Ishikawa (cell line): ENCODE results near the gene C15orf40.

Experiments
- CEBPB ChIP-seq: IDR thresholded peaks from 2 replicates; pipeline ENCODE4 v1.6.1; 2012
- CREB1 ChIP-seq: IDR thresholded peaks from 2 replicates; pipeline ENCODE4 v1.6.1; 2012; ENCODE audit warnings: low read depth
- EGR1 ChIP-seq: IDR thresholded peaks from 2 replicates; pipeline ENCODE4 v1.6.1; 2012
- EP300 ChIP-seq: IDR thresholded peaks from 2 replicates; pipeline ENCODE4 v1.6.1; 2012; ENCODE audit warnings: borderline replicate concordance
- FOXM1 ChIP-seq: IDR thresholded peaks from 2 replicates; pipeline ENCODE4 v1.6.1; 2012; ENCODE audit warnings: low read depth, borderline replicate concordance
- NFIC ChIP-seq: IDR thresholded peaks from 2 replicates; pipeline ENCODE4 v1.6.1; 2012
- RAD21 ChIP-seq: IDR thresholded peaks from 2 replicates; pipeline ENCODE4 v1.6.1; 2012; ENCODE audit warnings: low read depth
- TAF1 ChIP-seq: IDR thresholded peaks from 2 replicates; pipeline ENCODE4 v1.6.1; 2012; ENCODE audit warnings: low read depth, mild to moderate bottlenecking
- TCF12 ChIP-seq: IDR thresholded peaks from 2 replicates; pipeline ENCODE4 v1.6.1; 2012; ENCODE audit warnings: low read depth
- TEAD4 ChIP-seq: IDR thresholded peaks from 2 replicates; pipeline ENCODE4 v1.6.1; 2012
- YY1 ChIP-seq: IDR thresholded peaks from 2 replicates; pipeline ENCODE4 v1.6.1; 2012; ENCODE audit warnings: low read depth
- ZBTB7A ChIP-seq: IDR thresholded peaks from 2 replicates; pipeline ENCODE4 v1.6.1; 2012; ENCODE audit warnings: low read depth
- TF ChIP-seq, protein P1 (sequence below): IDR thresholded peaks from 2 replicates; pipeline ENCODE4 v1.6.1; 2012
- TF ChIP-seq, protein P2 (sequence below): IDR thresholded peaks from 2 replicates; pipeline ENCODE4 v1.6.1; 2012; ENCODE audit warnings: low read depth, mild to moderate bottlenecking
- TF ChIP-seq, protein P3 (sequence below): IDR thresholded peaks from 2 replicates; pipeline ENCODE4 v1.6.1; 2012

Gene C15orf40

DNA sequence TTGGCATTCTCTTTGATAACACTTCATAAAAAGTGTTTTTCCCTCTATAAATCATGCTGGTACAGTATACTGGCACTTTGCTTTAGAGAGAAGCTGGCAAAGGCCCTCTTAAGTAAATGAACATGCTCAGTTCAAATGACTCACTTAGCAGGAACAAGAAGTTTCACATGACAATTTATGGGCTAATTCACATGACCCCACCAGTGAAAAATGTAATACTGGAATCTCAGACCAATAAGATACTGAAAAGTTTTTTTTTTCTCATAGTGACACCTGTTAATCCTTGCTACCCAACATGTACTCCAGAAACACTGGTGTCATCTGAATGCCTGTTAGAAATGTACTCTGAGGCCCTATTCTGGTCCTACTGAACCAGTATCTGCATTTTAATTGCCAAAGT is 41.7 kb upstream of the C15orf40 start:
- no peak for TF ChIP-seq CEBPB
- no peak for TF ChIP-seq ZBTB7A
- no peak for TF ChIP-seq TCF12
- no peak for TF ChIP-seq EP300
- TF ChIP-seq EGR1: no peak
- no peak for TF ChIP-seq FOXM1
- TF ChIP-seq RAD21: no peak
- no peak for TF ChIP-seq TEAD4
- TF ChIP-seq, protein P1, sequence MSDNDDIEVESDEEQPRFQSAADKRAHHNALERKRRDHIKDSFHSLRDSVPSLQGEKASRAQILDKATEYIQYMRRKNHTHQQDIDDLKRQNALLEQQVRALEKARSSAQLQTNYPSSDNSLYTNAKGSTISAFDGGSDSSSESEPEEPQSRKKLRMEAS: no peak
- TF ChIP-seq CREB1: no peak
- TF ChIP-seq, protein P2, sequence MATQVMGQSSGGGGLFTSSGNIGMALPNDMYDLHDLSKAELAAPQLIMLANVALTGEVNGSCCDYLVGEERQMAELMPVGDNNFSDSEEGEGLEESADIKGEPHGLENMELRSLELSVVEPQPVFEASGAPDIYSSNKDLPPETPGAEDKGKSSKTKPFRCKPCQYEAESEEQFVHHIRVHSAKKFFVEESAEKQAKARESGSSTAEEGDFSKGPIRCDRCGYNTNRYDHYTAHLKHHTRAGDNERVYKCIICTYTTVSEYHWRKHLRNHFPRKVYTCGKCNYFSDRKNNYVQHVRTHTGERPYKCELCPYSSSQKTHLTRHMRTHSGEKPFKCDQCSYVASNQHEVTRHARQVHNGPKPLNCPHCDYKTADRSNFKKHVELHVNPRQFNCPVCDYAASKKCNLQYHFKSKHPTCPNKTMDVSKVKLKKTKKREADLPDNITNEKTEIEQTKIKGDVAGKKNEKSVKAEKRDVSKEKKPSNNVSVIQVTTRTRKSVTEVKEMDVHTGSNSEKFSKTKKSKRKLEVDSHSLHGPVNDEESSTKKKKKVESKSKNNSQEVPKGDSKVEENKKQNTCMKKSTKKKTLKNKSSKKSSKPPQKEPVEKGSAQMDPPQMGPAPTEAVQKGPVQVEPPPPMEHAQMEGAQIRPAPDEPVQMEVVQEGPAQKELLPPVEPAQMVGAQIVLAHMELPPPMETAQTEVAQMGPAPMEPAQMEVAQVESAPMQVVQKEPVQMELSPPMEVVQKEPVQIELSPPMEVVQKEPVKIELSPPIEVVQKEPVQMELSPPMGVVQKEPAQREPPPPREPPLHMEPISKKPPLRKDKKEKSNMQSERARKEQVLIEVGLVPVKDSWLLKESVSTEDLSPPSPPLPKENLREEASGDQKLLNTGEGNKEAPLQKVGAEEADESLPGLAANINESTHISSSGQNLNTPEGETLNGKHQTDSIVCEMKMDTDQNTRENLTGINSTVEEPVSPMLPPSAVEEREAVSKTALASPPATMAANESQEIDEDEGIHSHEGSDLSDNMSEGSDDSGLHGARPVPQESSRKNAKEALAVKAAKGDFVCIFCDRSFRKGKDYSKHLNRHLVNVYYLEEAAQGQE: no peak
- TF ChIP-seq TAF1: no peak
- TF ChIP-seq, protein P3, sequence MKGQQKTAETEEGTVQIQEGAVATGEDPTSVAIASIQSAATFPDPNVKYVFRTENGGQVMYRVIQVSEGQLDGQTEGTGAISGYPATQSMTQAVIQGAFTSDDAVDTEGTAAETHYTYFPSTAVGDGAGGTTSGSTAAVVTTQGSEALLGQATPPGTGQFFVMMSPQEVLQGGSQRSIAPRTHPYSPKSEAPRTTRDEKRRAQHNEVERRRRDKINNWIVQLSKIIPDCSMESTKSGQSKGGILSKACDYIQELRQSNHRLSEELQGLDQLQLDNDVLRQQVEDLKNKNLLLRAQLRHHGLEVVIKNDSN: no peak

DNA sequence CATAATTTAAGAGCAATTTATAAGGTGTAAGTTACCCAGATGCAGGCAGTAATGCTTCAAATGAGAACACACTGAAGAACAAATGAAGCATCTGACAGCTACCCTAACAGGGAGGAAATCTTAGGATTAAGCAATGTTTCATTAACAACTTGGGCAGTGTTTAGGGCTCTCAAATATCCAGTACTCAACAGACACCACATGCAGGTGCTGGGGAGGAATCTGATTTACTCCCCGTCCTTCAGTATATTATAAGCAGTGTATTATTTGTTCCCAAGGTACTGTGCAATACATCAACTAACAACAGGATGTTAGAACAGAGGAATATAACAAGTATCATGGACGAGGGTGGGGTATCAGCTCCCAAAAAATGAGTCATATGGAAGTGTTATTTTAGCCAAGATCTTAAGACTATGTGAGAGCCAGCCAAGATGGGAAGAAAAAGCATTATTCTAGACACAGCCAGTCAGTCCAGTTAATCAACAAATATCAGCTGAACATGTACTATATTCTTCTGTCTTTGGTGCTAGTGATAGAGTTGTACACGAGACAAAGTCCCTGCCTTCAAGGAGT is 35.2 kb upstream of the C15orf40 start:
- TF ChIP-seq EGR1 (no peak), NFIC (no peak), TEAD4 (no peak), RAD21 (no peak), CREB1 (no peak), CEBPB (no peak), YY1 (no peak), TCF12 (no peak), EP300 (no peak), FOXM1 (no peak)
- TF ChIP-seq, protein P3: no peak
- TF ChIP-seq, protein P2: no peak
- TF ChIP-seq, protein P1: no peak

DNA sequence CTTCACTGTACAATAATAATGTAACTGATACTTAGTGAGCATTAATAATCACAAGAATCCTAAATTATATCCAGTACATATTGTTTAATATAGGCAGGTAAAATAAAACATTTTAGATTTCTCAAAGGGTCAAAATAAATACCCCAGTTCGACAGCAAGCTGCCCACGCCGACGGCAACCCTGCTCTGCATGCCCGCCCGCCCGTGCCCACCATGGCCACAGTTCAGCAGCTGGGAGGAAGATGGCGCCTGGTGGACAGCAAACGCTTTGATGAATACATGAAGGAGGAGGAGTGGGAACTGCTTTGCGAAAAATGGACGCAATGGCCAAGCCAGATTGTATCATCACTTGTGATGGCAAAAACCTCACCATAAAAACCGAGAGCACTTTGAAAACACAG is 32.7 kb upstream of the C15orf40 start:
- TF ChIP-seq RAD21 (no peak), EP300 (no peak), EGR1 (no peak), CEBPB (no peak), CREB1 (no peak)

DNA sequence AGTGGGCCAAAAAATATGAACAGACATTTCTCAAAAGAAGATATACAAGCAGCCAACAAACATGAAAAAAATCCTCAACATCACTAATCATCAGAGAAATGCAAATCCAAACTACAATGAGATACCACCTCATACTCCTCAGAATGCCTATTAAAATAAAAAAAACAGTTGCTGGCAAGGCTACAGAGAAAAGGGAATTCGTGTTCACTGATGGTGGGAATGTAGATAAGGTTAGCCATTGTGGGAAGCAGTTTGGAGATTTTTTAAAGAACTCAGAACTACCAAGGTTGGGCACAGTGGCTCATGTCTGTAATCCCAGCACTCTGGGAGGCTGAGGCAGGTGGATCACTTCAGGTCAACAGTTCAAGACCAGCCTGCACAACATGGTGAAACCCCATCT is 27.8 kb upstream of the C15orf40 start:
- TF ChIP-seq TCF12 (no peak), TEAD4 (no peak), RAD21 (no peak), CREB1 (no peak), FOXM1 (no peak), YY1 (no peak), EP300 (no peak), ZBTB7A (no peak), NFIC (no peak), CEBPB (no peak), TAF1 (no peak), EGR1 (no peak)
- TF ChIP-seq, protein P2: no peak
- TF ChIP-seq, protein P1: no peak
- TF ChIP-seq, protein P3: no peak
